ENCODE results near the gene NCOA7. TPM values are rescaled to one million over a fixed set of nuclear protein-coding genes. Genes with fewer than 3 reads are reported as not detected.

The NCOA7 gene
- total RNA-seq, 1 experiment from 2014 or later = 37.3 TPM

GRCh38 chr6:125923366-125923877 is 132.7 kb downstream of the NCOA7 start:
- no peak for TF ChIP-seq SIN3A (IDR thresholded peaks at IDR 0.05; ENCODE audit: borderline replicate concordance, insufficient read depth, low read depth, low read length)
- no peak for TF ChIP-seq CTCF (IDR thresholded peaks at IDR 0.05)
- CTCF ChIA-PET = no interaction called here
- POLR2A ChIA-PET = interaction anchor here (0.6 kb wide), 1 partner anchor 15 kb away, joined by 3 read pairs; no protein-coding TSS in a partner anchor

GRCh38 chr6:125924169-125924568 is 133.4 kb downstream of the NCOA7 start:
- H3K4me1 ChIP-seq (ENCODE audit: control insufficient read depth, insufficient read depth, low read length) = no peaks in the 10 kb centered on the region
- DNase-seq (ENCODE audit: low read depth, low spot score) = no peak
- H3K27ac ChIP-seq (ENCODE audit: low read length) = no peak overlapping the region
- no peaks in the 10 kb centered on the region for H3K27me3 ChIP-seq (ENCODE audit: control insufficient read depth, insufficient read depth, low read length)
- H3K36me3 ChIP-seq (ENCODE audit: control insufficient read depth, insufficient read depth, low read length) = peaks cover 13% of the 10 kb centered on the region
- no TSS peak for BruUV-seq (replicated peaks)
- intact Hi-C loops (cut with micrococcal nuclease; ENCODE audit: unreplicated experiment) (no loop called here), in situ Hi-C loops (cut with HindIII; ENCODE audit: low pct_unique_long_range_greater_than_20kb, low sequenced_read_pairs) (no loop called here)
- H3K4me3 ChIP-seq (ENCODE audit: low read depth in 2 of 2, low read length in 2 of 2) = no peak overlapping the region
- ChIA-PET CTCF (no interaction called here), POLR2A (no interaction called here)
- TF ChIP-seq REST (IDR thresholded peaks at IDR 0.05; ENCODE audit: insufficient read depth in 1 of 2, low read depth in 2 of 2, low read length in 1 of 2) = no peak
- no peak for TF ChIP-seq CTCF (IDR thresholded peaks at IDR 0.05)
- TF ChIP-seq TCF7L2 (IDR thresholded peaks at IDR 0.05; ENCODE audit: low read depth, low read length) = no peak
- TF ChIP-seq SIN3A (IDR thresholded peaks at IDR 0.05; ENCODE audit: borderline replicate concordance, insufficient read depth, low read depth, low read length) = no peak
- TF ChIP-seq POLR2AphosphoS5 (IDR thresholded peaks at IDR 0.05; ENCODE audit: low read depth, low read length) = no peak
- no peak for ATAC-seq
- no peaks in the 10 kb centered on the region for H3K9me3 ChIP-seq (ENCODE audit: control insufficient read depth, insufficient read depth, low read depth, low read length)

More at GRCh38 chr6:125923366-125923877, 132.7 kb downstream of the NCOA7 start:
- no peak overlapping the region for H3K4me3 ChIP-seq (ENCODE audit: low read depth in 2 of 2, low read length in 2 of 2)
- DNase-seq (ENCODE audit: low read depth, low spot score) (no peak), ATAC-seq (no peak)
- no peaks in the 10 kb centered on the region for H3K9me3 ChIP-seq (ENCODE audit: control insufficient read depth, insufficient read depth, low read depth, low read length)
- intact Hi-C loops (cut with micrococcal nuclease; ENCODE audit: unreplicated experiment) = no loop called here
- peaks cover 9% of the 10 kb centered on the region for H3K36me3 ChIP-seq (ENCODE audit: control insufficient read depth, insufficient read depth, low read length)
- in situ Hi-C loops (cut with HindIII; ENCODE audit: low pct_unique_long_range_greater_than_20kb, low sequenced_read_pairs) = no loop called here
- no peaks in the 10 kb centered on the region for H3K27me3 ChIP-seq (ENCODE audit: control insufficient read depth, insufficient read depth, low read length)
- 0 out of 2 replicates have a peak, but pooled peaks cover 3% of the 10 kb centered on the region for H3K4me1 ChIP-seq (ENCODE audit: control insufficient read depth, insufficient read depth, low read length)
- H3K27ac ChIP-seq (ENCODE audit: low read length) = no peak overlapping the region
- BruUV-seq (replicated peaks) = no TSS peak

All from Panc1 (cell line).